Cerebellar cortex (tissue), 1 donor: ENCODE results near the gene CYP2C18.
"Not testable (repeated sequence)": the region's sequence is repeated elsewhere in the genome, so short reads cannot be mapped to it uniquely, and the experiment has no call there.

Experiments
- DNase-seq: peaks from one replicate; pipeline ENCODE4 v3.0.0-alpha.2; 2015; ENCODE audit warnings: low spot score

Gene CYP2C18

GRCh38 chr10:94683214-94684054 is at the start of gene CYP2C18:
CYP2C18 (plus strand) TSS chr10:94683729; CDS start chr10:94683820, 91 bp downstream.
- no peak for DNase-seq

GRCh38 chr10:94638097-94638496 is 45.4 kb upstream of the CYP2C18 start:
- not testable (repeated sequence) for DNase-seq

GRCh38 chr10:94639902-94640301 is 43.6 kb upstream of the CYP2C18 start:
- no peak for DNase-seq

GRCh38 chr10:94640562-94640961 is 43.0 kb upstream of the CYP2C18 start:
- DNase-seq = no peak

GRCh38 chr10:94641480-94641879 is 42.0 kb upstream of the CYP2C18 start:
- DNase-seq = no peak

GRCh38 chr10:94644352-94644751 is 39.2 kb upstream of the CYP2C18 start:
- no peak for DNase-seq

- no peak for DNase-seq
Observed at GRCh38 chr10:94645285-94645684, 38.2 kb upstream of the CYP2C18 start.

- DNase-seq = not testable (repeated sequence)
Observed at GRCh38 chr10:94655201-94655600, 28.3 kb upstream of the CYP2C18 start.

- not testable (repeated sequence) for DNase-seq
Observed at GRCh38 chr10:94663061-94663460, 20.5 kb upstream of the CYP2C18 start.

- no peak for DNase-seq
Observed at GRCh38 chr10:94666391-94667102, 17.0 kb upstream of the CYP2C18 start.

GRCh38 chr10:94673614-94674321 is 9.8 kb upstream of the CYP2C18 start:
- DNase-seq = no peak

GRCh38 chr10:94676496-94676895 is 7.0 kb upstream of the CYP2C18 start:
- DNase-seq = no peak

GRCh38 chr10:94677691-94678090 is 5.8 kb upstream of the CYP2C18 start:
- DNase-seq = no peak

GRCh38 chr10:94678475-94678874 is 5.1 kb upstream of the CYP2C18 start:
- no peak for DNase-seq

GRCh38 chr10:94680544-94680943 is 3.0 kb upstream of the CYP2C18 start:
- no peak for DNase-seq

- DNase-seq = not testable (repeated sequence)
Observed at GRCh38 chr10:94682636-94683035, 893 bp upstream of the CYP2C18 start.

- no peak for DNase-seq
Observed at GRCh38 chr10:94687625-94688248, 4.2 kb downstream of the CYP2C18 start.

GRCh38 chr10:94706089-94706488 is 22.6 kb downstream of the CYP2C18 start:
- no peak for DNase-seq

GRCh38 chr10:94710578-94710977 is 27.0 kb downstream of the CYP2C18 start:
- DNase-seq = no peak

GRCh38 chr10:94725871-94726270 is 42.3 kb downstream of the CYP2C18 start:
- no peak for DNase-seq

GRCh38 chr10:94735197-94735596 is 51.7 kb downstream of the CYP2C18 start:
- no peak for DNase-seq

- DNase-seq = no peak
Observed at GRCh38 chr10:94738588-94738987, 55.1 kb downstream of the CYP2C18 start.
